IPS-NIHi7 (cell line): Measurements from ENCODE around the gene FYN.
"Not testable (repeated sequence)": the region's sequence is repeated elsewhere in the genome, so short reads cannot be mapped to it uniquely, and the experiment has no call there.

ENCODE experiments used
- DNase-seq: peaks from one replicate; pipeline ENCODE4 v3.0.0; 2012; ENCODE audit warnings: mixed read lengths; ENCODE audit errors: extremely low spot score

Gene FYN

GRCh38 chr6:111681860-111682259, 191.4 kb downstream of the FYN start:
- no peak for DNase-seq

DNA sequence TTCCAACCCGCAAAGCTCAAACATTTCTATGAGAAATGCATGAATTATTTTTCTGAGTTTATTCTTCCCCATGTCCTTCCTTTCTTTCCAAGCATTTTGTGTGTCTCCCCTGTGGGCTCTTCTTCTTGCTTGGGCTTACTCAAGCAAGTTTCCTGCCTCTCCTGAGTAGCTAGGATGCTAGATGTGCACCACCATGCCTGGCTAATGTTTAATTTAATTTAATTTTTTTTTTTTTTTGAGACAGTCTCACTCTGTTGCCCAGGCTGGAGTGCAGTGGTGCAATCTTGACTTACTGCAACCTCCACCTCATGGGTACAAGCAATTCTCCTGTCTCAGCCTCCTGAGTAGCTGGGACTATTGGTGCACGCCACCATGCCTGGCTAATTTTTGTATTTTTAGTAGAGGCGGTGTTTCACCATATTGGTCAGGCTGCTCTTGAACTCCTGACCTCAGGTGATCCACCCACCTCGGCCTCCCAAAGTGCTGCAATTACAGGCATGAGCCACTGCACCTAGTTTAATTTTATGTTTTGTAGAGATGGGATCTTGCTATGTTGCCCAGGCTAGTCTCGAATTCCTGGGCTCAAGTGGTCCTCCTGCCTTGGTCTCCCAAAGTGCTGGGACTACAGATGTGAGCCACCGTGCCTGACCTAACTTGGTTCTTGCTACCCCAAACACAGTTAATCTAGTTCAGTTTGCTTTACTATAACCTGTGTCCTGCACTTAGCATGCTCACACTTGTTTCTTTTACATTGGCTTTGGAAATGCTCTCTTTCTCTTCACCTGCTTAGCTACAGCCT, 192.2 kb downstream of the FYN start:
- DNase-seq: not testable (repeated sequence)

- no peak for DNase-seq
Measured at GRCh38 chr6:111680015-111680712, 193.1 kb downstream of the FYN start.

- DNase-seq: no peak
Measured at GRCh38 chr6:111679126-111679858, 194.0 kb downstream of the FYN start.

GRCh38 chr6:111677249-111677990, 195.8 kb downstream of the FYN start:
- no peak for DNase-seq

DNA sequence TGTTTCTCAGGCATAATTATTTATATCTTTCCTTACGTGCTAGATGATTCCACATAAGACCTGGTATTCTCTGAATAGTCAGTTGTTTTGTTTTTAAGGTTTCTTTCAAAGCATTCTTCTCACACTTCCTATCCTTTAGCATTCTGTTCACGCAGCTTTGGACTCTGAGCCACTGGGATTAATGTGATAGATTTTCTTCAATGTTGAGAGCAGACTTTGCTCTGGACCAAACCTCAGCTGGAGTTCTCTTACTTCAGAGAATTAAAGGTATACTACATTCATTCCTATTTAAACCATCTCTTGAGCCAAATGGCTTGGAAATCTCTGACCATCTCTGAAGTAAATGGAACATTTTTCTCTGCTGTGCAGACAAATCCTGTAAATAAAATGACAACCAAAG, 196.9 kb downstream of the FYN start:
- DNase-seq: no peak

GRCh38 chr6:111674883-111675282, 198.4 kb downstream of the FYN start:
- no peak for DNase-seq

DNA sequence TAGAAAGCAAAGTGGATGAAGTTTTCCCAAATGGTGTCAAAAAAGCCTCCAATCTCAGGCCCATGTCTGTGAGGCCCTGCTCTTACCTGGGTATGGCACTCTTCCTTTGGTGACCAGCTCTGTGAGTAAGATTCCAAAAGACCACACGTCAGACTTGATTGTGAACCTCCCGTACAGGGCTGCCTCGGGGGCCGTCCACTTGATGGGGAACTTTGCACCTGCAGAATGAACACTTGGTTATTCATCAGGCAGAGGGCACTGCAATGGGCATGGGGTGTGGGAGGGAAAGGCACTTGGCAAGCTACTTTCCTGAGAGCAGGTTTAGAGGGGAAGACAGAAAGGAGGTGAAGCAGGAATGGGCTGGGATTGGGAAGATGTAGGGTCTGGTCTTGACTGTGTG, 198.8 kb downstream of the FYN start:
- no peak for DNase-seq

GRCh38 chr6:111673937-111674336, 199.3 kb downstream of the FYN start:
- no peak for DNase-seq

GRCh38 chr6:111673532-111673931, 199.7 kb downstream of the FYN start:
- DNase-seq: no peak

DNA sequence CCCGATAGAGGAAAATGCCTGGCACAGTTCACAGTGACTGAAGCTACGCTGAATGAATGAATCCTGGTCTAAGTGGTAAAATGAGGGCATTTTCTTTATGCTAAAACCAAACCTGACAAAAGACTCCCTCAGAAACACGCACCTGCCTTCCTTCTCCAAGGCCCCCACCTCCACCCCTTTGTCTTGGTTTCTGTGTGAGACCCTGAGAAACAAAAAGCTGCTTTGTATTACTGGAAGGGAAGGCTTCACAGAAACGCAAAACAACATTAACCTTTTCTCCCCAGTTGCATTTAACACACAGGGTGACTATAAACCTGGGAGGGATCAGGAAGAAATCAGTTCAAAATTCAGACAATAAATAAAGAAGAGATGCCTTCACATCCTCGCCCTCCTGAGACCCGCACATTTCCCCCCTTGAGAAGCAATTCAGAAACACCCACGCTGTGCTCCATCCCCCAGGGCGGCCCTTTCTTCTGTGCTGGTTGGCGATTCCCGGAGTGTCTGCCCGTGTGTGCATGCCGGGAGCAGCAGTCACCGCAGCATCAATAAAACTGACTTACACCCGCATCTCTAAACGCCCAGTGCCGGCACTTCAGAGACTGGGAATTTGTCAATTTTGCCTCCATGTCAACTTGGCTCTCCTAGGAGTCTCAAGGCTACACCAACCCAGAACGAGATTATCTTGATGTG, 200.3 kb downstream of the FYN start:
- DNase-seq: no peak

GRCh38 chr6:111669326-111669725, 203.9 kb downstream of the FYN start:
- DNase-seq: no peak

GRCh38 chr6:111668410-111668809, 204.8 kb downstream of the FYN start:
- peak; percentile 45 for DNase-seq

DNA sequence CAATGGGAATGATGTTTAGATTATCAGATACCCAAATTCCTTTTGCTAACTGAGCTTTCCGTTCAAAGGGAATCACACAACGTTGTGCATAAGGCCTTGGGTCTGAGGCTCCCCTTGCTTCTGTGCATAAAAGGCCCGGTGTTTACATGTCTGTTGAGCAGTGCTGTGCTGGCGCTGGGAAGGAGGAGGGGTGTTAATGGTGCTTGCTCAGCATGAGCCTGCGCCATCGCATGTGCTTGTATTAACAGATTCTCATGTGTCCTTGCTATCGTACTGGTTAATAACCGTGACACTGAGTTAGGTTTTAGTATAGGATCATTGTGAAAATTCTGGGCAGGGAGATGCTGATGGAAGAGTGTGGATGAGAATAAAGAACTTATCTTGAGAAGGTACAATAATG, 205.3 kb downstream of the FYN start:
- DNase-seq: no peak

GRCh38 chr6:111666847-111667246, 206.4 kb downstream of the FYN start:
- no peak for DNase-seq

GRCh38 chr6:111664565-111665030, 208.7 kb downstream of the FYN start:
- no peak for DNase-seq

- peak; percentile 93 for DNase-seq
Measured at GRCh38 chr6:111663692-111664564, 209.3 kb downstream of the FYN start.

DNA sequence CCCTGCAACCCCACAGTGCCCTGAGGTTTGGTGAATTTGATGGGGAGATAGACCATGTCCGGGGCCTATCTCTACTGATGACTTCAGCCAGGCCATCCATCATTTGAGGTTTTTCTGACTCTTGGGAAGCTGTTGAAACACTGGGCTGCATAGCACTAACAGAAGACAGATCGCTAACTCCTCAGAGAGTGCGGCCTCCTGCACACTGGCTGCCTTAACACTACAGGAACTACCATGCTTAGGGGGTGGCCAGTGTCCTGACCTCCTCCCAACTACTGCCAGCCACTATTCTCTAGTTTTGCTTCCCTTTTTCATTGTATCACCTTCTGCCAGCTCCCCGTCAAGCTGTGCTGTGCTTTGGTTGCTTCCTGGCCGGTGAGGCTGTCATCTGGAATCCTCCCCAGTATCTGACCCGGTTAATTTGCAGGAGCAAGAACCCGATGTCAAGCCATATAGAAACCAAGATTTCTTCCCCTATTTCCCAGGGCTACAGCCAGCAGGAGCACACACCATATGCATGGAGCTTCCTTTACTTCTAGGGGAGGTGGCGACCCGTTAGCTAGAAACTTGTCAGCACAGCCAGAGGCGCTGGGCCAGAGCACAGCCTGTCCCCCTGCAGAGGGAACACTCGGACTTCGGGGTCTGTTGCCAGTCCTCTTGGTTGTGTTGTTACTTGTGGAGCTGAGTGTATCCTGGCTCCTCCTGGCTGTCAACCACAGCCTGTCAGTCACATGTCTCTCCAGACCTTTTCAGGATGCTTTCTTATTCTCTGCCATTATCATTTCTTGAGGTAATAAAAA, 210.3 kb downstream of the FYN start:
- DNase-seq: peak; percentile 45

- no peak for DNase-seq
Measured at GRCh38 chr6:111662072-111662793, 211.0 kb downstream of the FYN start.
